ENCODE data around the gene SNAPC4.
"Not testable (repeated sequence)": the region's sequence is repeated elsewhere in the genome, so short reads cannot be mapped to it uniquely, and the experiment has no call there.

SNAPC4 gene

DNA sequence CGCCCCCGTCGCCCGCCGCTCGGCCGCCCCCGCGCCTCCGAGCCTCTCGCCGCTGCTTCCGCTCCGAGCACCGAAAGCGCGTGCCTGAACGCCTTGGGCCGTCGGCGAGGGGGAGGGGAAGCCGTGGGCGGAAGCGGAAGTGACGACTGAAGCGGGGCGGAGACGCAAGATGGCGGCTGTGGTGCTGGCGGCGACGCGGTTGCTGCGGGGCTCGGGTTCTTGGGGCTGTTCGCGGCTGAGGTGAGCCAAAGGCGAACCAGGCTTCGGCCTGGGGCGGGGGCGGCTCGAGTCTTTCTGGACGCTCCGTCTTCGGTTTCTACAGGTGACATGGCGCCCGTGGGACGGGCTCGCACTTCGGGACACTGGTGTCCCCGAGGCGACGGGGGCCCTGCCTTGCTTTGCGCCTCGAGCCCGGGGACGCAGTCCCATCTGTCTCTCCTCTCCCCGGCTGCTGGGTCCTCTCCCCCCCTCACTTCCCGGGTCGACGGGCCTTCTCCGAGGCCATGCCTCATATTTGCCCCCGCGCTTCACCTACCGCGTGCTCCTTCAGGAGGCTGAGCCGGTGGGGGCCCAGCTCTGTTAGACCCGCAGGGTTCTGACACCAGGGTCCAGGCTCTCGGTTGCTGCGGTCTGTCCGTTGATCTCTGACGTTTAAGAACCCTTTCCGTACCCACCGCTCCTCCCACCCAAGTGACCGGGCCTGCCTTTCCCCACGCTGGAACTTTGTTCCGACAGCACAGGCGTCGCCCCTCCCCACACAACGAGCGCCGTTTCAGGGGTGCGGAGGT lies 10.7 kb upstream of the SNAPC4 start, which contains the start of the genes ENTR1 and PMPCA:
TSS of gene ENTR1 (minus strand) at position 115 of the 788 bp plus-strand sequence. CDS start 217 bp downstream, outside the sequence.
TSS of gene PMPCA (plus strand) at position 159 of the 788 bp plus-strand sequence. CDS start at position 170, 11 bp downstream.
- peak; percentile 95 for DNase-seq (ENCODE audit: low read depth)

DNA sequence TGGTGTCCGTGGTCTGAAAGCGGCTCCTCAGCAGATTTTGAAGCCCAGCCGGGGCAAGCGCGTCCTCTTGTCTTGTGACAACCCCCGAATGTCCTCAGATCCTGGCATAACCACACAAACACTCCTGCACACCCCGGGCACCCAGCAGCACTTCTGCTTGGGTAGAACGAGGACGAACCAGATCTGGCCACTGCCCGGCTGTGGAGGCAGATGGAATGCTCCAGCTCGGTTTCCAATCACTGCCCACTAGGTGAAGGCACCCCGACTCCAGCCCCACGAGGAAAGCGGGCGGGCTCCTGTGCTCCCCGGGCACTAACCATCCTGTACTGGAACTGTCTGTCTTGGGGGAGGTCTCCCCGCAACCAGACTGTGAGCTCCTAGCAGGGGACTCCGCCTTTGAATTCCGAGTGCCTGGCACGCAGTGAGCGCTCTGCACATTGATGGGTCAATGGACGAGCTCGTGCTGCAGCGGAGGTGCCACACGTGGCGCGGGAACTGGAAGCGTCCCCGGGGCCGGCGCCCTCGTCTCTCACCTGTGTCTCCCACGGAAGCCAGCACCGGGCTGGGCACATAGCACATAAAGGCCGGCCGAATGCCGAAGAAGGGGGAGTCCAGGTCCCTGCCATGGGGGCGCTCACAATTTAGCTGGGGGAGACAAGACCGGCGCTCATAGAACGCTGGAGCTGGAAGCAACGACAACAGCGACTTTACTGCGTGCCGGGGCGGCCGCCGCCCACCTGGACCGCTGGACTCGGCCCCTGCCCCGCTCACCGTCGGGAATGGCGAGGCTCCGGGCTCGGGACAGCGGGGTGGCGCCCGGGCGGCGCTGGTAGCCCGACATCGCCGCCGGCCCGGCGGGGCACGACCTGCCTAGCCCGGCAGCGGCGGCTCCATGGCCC lies 9.8 kb upstream of the SNAPC4 start:
- DNase-seq (ENCODE audit: low read depth) = peak; percentile 18

DNA sequence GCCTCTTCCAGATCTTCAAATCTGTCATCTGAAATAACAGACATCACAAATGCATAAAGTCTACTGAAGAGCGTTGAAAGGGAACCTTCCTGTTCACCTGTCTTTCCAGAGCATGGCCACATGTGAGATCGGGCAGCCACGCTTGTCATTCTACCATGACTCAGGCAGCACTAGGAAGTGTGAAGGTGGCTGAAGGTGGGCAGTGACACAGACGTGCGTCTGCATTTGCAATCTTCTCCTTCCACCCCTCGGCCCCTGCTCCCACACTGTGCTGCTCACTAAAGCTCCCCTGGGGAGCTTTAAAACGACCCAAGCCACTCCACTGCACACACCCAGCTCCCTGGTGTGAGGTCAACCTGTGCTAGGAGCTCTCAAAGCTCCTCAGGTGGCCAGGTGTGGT lies 7.9 kb upstream of the SNAPC4 start:
- no peak for DNase-seq (ENCODE audit: low read depth)

DNA sequence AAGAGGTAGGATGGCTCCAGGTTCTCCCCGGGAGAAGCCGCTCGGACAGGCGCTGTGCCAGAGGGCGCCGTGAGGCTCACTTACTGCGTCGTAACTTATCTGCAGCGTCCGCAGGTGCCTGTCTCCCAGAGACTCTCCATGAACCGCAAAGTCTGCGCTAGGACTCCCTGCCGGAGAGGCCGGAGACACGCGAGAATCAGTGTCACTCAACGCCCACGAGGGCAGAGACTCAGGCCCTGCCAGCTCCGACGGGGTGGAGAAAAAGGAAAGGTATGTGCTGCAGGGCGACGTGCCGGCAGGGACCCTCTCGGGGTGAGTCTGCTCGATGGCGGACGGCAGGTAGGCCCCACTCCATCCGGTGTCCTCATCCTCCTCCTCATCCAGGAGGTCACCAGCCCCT lies 7.1 kb upstream of the SNAPC4 start:
- not testable (repeated sequence) for DNase-seq (ENCODE audit: low read depth)

- DNase-seq (ENCODE audit: low read depth) = not testable (repeated sequence)
These were observed 5.9 kb upstream of the SNAPC4 start for GRCh38 chr9:136405904-136406303.

- no peak for DNase-seq (ENCODE audit: low read depth)
These were observed 5.5 kb upstream of the SNAPC4 start for GRCh38 chr9:136405481-136405880.

DNA sequence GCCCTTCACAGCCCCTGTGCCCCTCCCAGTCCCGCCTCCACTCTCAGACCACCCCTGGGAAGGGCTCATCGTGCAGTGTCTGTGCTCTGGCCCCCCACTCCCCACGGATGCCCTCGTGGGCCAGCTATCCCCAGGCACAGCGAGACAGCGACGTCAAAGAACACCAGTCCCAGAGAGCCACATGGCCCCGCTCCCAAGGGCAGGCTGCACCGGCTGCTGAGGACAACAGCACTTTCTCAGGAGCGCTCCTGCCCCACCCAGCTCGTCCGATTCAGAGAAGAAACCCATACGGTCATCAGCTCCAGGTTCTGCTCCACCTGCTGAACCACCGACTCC lies 4.8 kb upstream of the SNAPC4 start:
- no peak for DNase-seq (ENCODE audit: low read depth)

DNA sequence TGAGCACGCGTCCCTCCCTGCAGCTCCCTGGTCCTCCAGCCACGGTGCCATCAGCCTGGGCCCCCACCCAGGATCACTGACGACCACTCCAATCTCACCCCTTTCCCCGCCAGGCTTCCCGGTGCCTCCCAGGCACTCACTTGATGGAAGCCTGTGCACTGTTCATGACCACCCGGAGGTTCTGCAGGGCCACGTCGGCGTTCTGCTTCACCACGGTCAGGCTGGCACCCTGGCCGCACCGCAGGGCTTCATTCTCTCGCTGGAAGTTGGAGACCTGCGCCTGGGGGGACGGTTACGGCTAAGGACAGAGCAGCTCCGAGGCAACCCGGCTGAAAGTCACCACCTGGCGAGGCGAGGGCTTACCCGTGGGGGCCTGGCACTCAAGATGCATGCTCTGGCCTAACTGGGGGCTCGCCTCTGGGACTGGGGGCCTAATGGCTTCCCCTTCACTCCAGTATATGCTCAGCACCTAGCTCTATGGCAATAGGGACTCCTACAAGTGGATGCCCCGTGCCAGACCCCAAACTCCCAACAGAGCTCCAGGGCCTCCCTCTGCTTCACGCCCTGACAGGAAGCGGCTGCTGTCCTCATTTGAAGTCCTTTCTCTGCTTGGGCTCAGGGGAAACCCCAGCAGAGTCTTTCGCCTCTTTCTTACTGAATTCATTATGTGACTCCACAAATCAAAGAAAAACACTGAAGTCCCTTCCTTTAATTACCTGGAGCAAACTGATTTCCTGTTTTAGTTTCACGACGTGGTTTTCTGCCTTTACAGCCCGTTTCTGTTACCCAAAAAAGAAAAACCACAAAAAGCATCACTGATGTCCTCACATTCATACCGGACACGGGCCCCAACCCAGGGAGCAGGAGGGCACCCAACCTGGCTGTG lies 4.2 kb upstream of the SNAPC4 start:
- peak; percentile 44 for DNase-seq (ENCODE audit: low read depth)

- DNase-seq (ENCODE audit: low read depth) = peak; percentile 71
These were observed 3.6 kb upstream of the SNAPC4 start for GRCh38 chr9:136403538-136403914.

- DNase-seq (ENCODE audit: low read depth) = no peak
These were observed 2.1 kb upstream of the SNAPC4 start for GRCh38 chr9:136402067-136402466.

GRCh38 chr9:136401173-136401922 lies 1.4 kb upstream of the SNAPC4 start:
- no peak for DNase-seq (ENCODE audit: low read depth)

DNA sequence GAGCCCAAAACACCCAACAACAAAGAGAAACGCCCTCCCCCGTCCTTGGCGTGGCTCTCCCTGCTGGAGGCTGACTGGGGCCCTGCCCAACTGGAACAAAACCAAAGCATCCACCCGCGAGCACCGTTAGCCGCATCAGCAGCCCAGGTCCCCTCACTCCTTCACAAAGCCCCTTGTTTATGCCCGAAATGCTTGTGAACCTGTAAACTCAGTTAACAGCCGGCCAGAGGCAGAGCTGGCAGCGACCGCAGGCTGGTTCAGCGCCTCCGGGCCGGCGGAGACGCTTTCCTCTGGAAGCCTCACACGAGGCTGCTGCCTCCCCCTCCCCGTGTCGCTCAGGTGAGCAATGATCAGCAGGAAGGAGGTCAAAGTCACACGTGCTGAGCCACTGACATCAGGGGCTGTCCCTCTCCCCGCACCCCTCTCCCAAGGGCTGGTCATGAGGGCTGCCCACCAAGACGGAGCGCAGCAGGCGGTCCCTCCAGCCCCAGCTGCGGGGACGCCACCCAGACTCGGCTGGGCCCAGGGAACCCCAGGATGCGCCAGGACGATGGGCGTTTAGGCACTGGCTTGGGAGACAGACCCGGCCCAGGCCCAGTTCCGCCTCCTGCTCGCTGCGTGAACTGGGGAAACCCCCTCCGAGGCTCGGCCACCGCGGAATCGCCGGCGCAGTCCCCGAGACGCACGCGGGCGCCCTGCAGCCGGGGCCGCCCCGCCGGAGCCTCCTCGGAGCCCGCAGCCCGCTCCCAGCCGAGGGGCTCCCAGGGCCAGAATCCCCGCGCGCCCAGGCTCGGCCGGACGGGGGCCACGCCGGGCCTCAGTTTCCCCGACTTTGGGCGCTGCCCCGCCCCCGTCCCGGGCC lies 563 bp downstream of the SNAPC4 start:
- peak; percentile 16 for DNase-seq (ENCODE audit: low read depth)

GRCh38 chr9:136398286-136398685 lies 1.7 kb downstream of the SNAPC4 start:
- DNase-seq (ENCODE audit: low read depth) = no peak

DNA sequence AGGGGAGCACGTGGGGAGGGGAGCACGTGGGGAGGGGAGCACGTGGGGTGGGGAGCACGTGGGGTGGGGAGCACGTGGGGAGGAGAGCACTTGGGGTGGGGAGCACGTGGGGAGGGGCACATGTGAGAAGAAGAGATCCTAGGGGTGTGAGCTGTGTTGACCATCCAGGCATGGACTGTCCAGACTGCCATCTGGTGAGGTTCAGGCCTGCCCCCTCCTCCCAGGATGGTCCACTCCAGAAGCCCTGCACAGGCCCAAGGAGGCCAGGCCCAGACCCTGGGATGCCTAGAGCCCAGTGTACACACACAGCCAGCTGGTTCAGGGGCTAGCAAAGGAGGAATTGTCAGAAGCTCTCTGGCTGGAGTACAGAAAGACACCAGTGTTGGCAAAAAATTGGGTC lies 2.3 kb downstream of the SNAPC4 start:
- no peak for DNase-seq (ENCODE audit: low read depth)

DNA sequence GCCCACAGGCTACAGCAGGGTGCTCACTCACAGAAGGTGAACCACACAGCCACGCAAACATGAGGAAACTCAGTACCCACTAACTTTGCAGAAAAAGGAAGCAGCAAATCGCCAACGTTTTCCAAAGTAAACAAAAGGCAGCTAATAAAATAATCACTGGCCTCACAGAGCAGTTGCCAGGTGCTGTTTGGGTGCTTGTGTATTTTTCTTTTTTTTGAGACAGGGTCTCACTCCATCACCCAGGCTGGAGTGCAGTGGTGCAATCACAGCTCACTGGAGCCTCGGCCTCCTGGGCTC lies 3.8 kb downstream of the SNAPC4 start:
- DNase-seq (ENCODE audit: low read depth) = no peak

GRCh38 chr9:136395345-136396218 lies 4.4 kb downstream of the SNAPC4 start:
- no peak for DNase-seq (ENCODE audit: low read depth)

- DNase-seq (ENCODE audit: low read depth) = no peak
These were observed 5.0 kb downstream of the SNAPC4 start for GRCh38 chr9:136395020-136395340.

DNA sequence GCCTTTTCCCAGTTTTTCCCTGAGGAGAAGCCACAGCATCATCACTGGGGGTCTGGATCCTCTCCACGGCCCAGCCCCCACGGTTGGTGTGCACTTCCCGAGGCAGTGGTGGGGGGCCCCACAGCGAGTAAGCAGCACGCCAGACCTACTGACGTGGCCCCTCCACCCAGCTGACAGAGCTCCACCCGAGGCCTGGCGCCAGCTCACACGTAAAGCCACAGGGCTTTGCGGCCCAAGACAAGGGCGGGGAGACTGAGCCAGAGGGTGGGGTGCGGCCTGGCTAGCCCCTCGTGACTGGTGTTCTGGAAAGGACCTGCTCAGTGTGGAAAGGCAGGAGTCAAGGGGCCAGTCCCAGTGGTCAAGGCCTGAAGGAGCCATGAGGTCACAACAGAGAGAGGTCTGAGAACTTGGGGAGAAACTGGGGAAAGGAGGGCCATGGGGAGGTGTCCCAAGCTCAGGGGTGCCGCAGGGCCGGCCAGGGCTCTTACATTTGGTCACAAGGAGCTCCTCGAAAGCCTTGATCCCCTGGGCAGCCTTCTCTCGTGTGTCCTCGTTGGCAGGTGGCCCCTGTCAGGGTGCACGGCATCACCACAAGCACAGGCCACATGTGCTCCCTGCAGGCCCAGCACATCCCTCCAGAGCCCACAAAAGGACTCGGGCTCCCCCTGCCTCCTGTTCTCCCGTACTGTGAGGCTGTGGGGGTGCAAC lies 5.5 kb downstream of the SNAPC4 start:
- DNase-seq (ENCODE audit: low read depth) = no peak

DNA sequence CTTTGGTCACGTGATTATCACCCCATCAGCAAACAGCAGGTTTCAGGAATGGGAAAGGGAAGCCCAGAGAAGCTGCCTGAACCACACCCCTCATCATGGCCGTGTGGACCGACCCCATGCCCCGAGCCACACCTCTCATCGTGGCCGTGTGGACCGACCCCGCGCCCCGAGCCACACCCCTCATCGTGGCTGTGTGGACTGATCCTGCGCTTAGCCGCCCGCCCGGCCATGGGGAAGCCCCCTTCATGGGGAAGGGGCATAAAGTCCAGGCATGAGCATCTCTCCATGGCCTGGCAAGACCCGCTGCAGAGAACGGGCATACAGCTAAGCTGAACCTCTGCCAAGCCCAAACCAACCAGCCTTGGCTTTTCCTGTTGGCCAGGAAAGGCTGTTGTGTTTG lies 6.4 kb downstream of the SNAPC4 start:
- DNase-seq (ENCODE audit: low read depth) = no peak

Measured in activated T-cell treated with anti-CD3 and anti-CD28 coated beads for 24 hours (primary cell).